ENCODE measurements around the gene FREM3. TPM values are rescaled to one million over a fixed set of nuclear protein-coding genes. Genes with fewer than 3 reads are reported as not detected.

Gene FREM3
- not detected in 5 replicates for total RNA-seq (2022; extraction: Qiagen RNA extraction; ENCODE audit: low read depth)

DNA sequence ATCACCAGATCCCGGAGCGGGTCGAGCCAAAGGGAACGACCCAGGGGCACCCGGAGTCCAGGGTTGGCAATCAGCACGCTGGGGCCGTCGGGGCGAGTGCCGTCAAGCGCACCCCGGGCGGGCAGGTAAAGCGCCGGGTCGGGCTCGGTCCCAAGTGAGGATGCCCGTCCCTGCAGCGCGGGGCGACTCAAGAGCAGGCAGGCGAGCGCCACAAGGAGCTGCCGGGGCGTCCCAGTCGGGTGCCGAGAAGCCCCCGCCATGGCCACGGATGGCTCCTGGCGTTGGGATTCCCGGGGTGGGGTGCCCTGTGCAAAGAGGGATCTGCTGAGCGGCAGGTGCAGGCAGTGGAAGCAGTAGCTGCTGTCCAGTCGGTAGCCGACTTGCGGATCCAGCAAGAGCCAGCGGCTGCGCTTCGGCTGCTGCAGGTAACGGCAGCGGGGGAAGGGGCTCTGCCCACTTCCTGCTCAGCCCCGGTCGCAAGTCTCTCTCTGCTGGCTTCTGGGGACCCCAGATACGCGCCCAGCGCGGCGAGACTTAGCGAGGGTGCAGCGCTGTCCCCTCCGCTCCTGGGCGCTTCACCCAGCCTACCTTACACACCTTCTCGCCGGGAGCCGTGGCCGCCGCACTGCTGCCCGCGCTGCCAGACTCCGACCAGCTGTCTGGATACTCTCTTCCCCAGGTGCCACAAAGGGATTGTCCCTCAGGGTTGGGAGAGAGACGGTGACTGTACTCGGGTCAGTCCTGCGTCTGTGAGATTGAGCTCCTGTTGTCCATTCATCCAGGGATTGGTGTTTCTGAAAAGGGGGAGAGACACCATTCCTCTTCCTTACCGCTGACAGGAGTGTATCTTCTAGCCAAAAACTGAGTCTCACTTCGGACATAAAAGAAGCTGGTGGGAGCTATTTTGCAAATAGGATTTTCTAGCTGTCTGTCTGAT is at the start of gene FREM3:
Gene FREM3 (minus strand): TSS at position 260 of the 937 bp plus-strand sequence. CDS start 0 bp downstream, at position 260.

Other genes with a start within 250 kb of the FREM3 start
- gene SMARCA5, start 187.0 kb downstream of the FREM3 start, total RNA-seq (2022; extraction: Qiagen RNA extraction; ENCODE audit: low read depth), result 18.4 to 28.7 TPM (median 21.5 TPM) in 5 replicates
- not detected in 5 replicates for gene GYPE, start 204.9 kb upstream of the FREM3 start, total RNA-seq (2022; extraction: Qiagen RNA extraction; ENCODE audit: low read depth)